GM21423 (cell line): ENCODE results near the gene AMN1.
"Not testable (repeated sequence)": the region's sequence is repeated elsewhere in the genome, so short reads cannot be mapped to it uniquely, and the experiment has no call there.

Source experiments
- ATAC-seq: cut with Tn5 transposase; IDR thresholded peaks from one replicate; pipeline ENCODE4 v1.9.1; 2021; ENCODE audit warnings: mild to moderate bottlenecking, moderate library complexity; ENCODE audit not compliant: unreplicated experiment

The AMN1 gene

GRCh38 chr12:31728917-31729640, at the start of gene AMN1:
AMN1 (minus strand) TSS chr12:31729021; CDS start chr12:31729008, 13 bp downstream.
- ATAC-seq, result peak; percentile 96

- ATAC-seq, result peak; percentile 57
These were observed 45.0 kb upstream of the AMN1 start for GRCh38 chr12:31773867-31774266.

GRCh38 chr12:31773223-31773750, 44.5 kb upstream of the AMN1 start:
- peak; percentile 55 for ATAC-seq

GRCh38 chr12:31772685-31773222, 43.9 kb upstream of the AMN1 start:
- ATAC-seq, result no peak

GRCh38 chr12:31772186-31772585, 43.4 kb upstream of the AMN1 start:
- no peak for ATAC-seq

- no peak for ATAC-seq
These were observed 39.2 kb upstream of the AMN1 start for GRCh38 chr12:31768046-31768445.

- no peak for ATAC-seq
These were observed 37.1 kb upstream of the AMN1 start for GRCh38 chr12:31765931-31766330.

GRCh38 chr12:31759632-31760459, 31.0 kb upstream of the AMN1 start:
- ATAC-seq, result no peak

GRCh38 chr12:31758297-31758696, 29.5 kb upstream of the AMN1 start:
- not testable (repeated sequence) for ATAC-seq

GRCh38 chr12:31756977-31757420, 28.2 kb upstream of the AMN1 start:
- no peak for ATAC-seq

GRCh38 chr12:31752450-31752849, 23.6 kb upstream of the AMN1 start:
- ATAC-seq, result no peak

GRCh38 chr12:31751085-31751484, 22.3 kb upstream of the AMN1 start:
- ATAC-seq, result no peak

GRCh38 chr12:31750747-31751039, 21.9 kb upstream of the AMN1 start:
- ATAC-seq, result no peak

- peak; percentile 87 for ATAC-seq
These were observed 20.3 kb upstream of the AMN1 start for GRCh38 chr12:31749024-31749704.

GRCh38 chr12:31745242-31745641, 16.4 kb upstream of the AMN1 start:
- no peak for ATAC-seq

- not testable (repeated sequence) for ATAC-seq
These were observed 15.5 kb upstream of the AMN1 start for GRCh38 chr12:31744363-31744762.

- ATAC-seq, result no peak
These were observed 14.1 kb upstream of the AMN1 start for GRCh38 chr12:31742891-31743290.

- ATAC-seq, result no peak
These were observed 11.8 kb upstream of the AMN1 start for GRCh38 chr12:31740628-31741027.

GRCh38 chr12:31737763-31738162, 8.9 kb upstream of the AMN1 start:
- no peak for ATAC-seq

- no peak for ATAC-seq
These were observed 8.5 kb upstream of the AMN1 start for GRCh38 chr12:31737345-31737744.

- no peak for ATAC-seq
These were observed 7.7 kb upstream of the AMN1 start for GRCh38 chr12:31736472-31736871.
